ENCODE measurements around the gene EGLN2. TPM values are rescaled to one million over a fixed set of nuclear protein-coding genes. Genes with fewer than 3 reads are reported as not detected.
"Not testable (repeated sequence)": the region's sequence is repeated elsewhere in the genome, so short reads cannot be mapped to it uniquely, and the experiment has no call there.

The EGLN2 gene
- total and polyA plus RNA-seq, 2 donors (not counting 3 experiments of a cell fraction or from before 2014, with no cell fraction given), result 118 to 152 TPM

- H3K9me1 ChIP-seq (replicated peaks; ENCODE audit: control insufficient read depth, extremely low read depth, insufficient read depth, low read length); H4K20me1 ChIP-seq (replicated peaks; ENCODE audit: control insufficient read depth, extremely low read depth, insufficient read depth, low read length); dilution Hi-C loops (cut with MboI; ENCODE audit: extremely low pct_ligation_motif_present, low sequenced_read_pairs); H3K4me2 ChIP-seq (ENCODE audit: insufficient read depth, low read length); H3K4me3 ChIP-seq (replicated peaks in 1 of 3; ENCODE audit: insufficient read depth in 1 of 3, low read depth in 1 of 3, low read length in 3 of 3); H3K27me3 ChIP-seq (ENCODE audit: control insufficient read depth in 2 of 2, insufficient read depth in 2 of 2, low read length in 2 of 2); H3K79me2 ChIP-seq (ENCODE audit: control insufficient read depth, insufficient read depth, low read length); POLR2A ChIA-PET; FAIRE-seq; BruUV-seq (replicated peaks); H3K9ac ChIP-seq (replicated peaks; ENCODE audit: extremely low read depth, insufficient read depth, low read length); H3K4me1 ChIP-seq (ENCODE audit: control insufficient read depth, extremely low read depth, insufficient read depth, low read length); H3K36me3 ChIP-seq (ENCODE audit: control insufficient read depth in 2 of 2, extremely low read depth in 1 of 2, insufficient read depth in 2 of 2, low read length in 2 of 2); H3K27ac ChIP-seq (ENCODE audit: insufficient read depth, low read depth, low read length); H3K9me3 ChIP-seq (replicated peaks; ENCODE audit: control insufficient read depth, insufficient read depth, low read length); DNase-seq (ENCODE audit: low read depth, low spot score); H2AFZ ChIP-seq (ENCODE audit: low read depth, low read length): not testable (repeated sequence)
- intact Hi-C loops (cut with micrococcal nuclease), result loop anchor here (5.0 kb wide), 1 partner anchor 319 kb away; no protein-coding TSS in a partner anchor
- CTCF ChIA-PET, result interaction anchor here (1.3 to 2.0 kb wide), 2 partner anchors 160 to 161 kb away, joined by 5 to 9 read pairs; no protein-coding TSS in a partner anchor
Observed at GRCh38 chr19:40822704-40823553, 23.9 kb downstream of the EGLN2 start.

- H3K27ac ChIP-seq (ENCODE audit: insufficient read depth, low read depth, low read length); BruUV-seq (replicated peaks); H2AFZ ChIP-seq (ENCODE audit: low read depth, low read length); H3K4me1 ChIP-seq (ENCODE audit: control insufficient read depth, extremely low read depth, insufficient read depth, low read length); H3K9me3 ChIP-seq (replicated peaks; ENCODE audit: control insufficient read depth, insufficient read depth, low read length); H3K4me3 ChIP-seq (replicated peaks in 1 of 3; ENCODE audit: insufficient read depth in 1 of 3, low read depth in 1 of 3, low read length in 3 of 3); H3K27me3 ChIP-seq (ENCODE audit: control insufficient read depth in 2 of 2, insufficient read depth in 2 of 2, low read length in 2 of 2); H3K79me2 ChIP-seq (ENCODE audit: control insufficient read depth, insufficient read depth, low read length); H3K9ac ChIP-seq (replicated peaks; ENCODE audit: extremely low read depth, insufficient read depth, low read length); H4K20me1 ChIP-seq (replicated peaks; ENCODE audit: control insufficient read depth, extremely low read depth, insufficient read depth, low read length); DNase-seq (ENCODE audit: low read depth, low spot score); dilution Hi-C loops (cut with MboI; ENCODE audit: extremely low pct_ligation_motif_present, low sequenced_read_pairs); POLR2A ChIA-PET; H3K36me3 ChIP-seq (ENCODE audit: control insufficient read depth in 2 of 2, extremely low read depth in 1 of 2, insufficient read depth in 2 of 2, low read length in 2 of 2); FAIRE-seq; H3K9me1 ChIP-seq (replicated peaks; ENCODE audit: control insufficient read depth, extremely low read depth, insufficient read depth, low read length); H3K4me2 ChIP-seq (ENCODE audit: insufficient read depth, low read length): not testable (repeated sequence)
- intact Hi-C loops (cut with micrococcal nuclease), result loop anchor here (5.0 kb wide), 1 partner anchor 317 kb away; no protein-coding TSS in a partner anchor
- CTCF ChIA-PET, result interaction anchor here (2.0 kb wide), 1 partner anchor 162 kb away, joined by 9 read pairs; no protein-coding TSS in a partner anchor
Observed at GRCh38 chr19:40824916-40825315, 25.9 kb downstream of the EGLN2 start.

- H3K4me2 ChIP-seq (ENCODE audit: insufficient read depth, low read length); H3K27ac ChIP-seq (ENCODE audit: insufficient read depth, low read depth, low read length); H3K9ac ChIP-seq (replicated peaks; ENCODE audit: extremely low read depth, insufficient read depth, low read length); DNase-seq (ENCODE audit: low read depth, low spot score); intact Hi-C loops (cut with micrococcal nuclease); H3K9me1 ChIP-seq (replicated peaks; ENCODE audit: control insufficient read depth, extremely low read depth, insufficient read depth, low read length); H3K4me1 ChIP-seq (ENCODE audit: control insufficient read depth, extremely low read depth, insufficient read depth, low read length); CTCF ChIA-PET; H3K79me2 ChIP-seq (ENCODE audit: control insufficient read depth, insufficient read depth, low read length); H2AFZ ChIP-seq (ENCODE audit: low read depth, low read length); FAIRE-seq; H3K27me3 ChIP-seq (ENCODE audit: control insufficient read depth in 2 of 2, insufficient read depth in 2 of 2, low read length in 2 of 2); H3K4me3 ChIP-seq (replicated peaks in 1 of 3; ENCODE audit: insufficient read depth in 1 of 3, low read depth in 1 of 3, low read length in 3 of 3); H3K9me3 ChIP-seq (replicated peaks; ENCODE audit: control insufficient read depth, insufficient read depth, low read length); BruUV-seq (replicated peaks); H4K20me1 ChIP-seq (replicated peaks; ENCODE audit: control insufficient read depth, extremely low read depth, insufficient read depth, low read length); dilution Hi-C loops (cut with MboI; ENCODE audit: extremely low pct_ligation_motif_present, low sequenced_read_pairs); POLR2A ChIA-PET; H3K36me3 ChIP-seq (ENCODE audit: control insufficient read depth in 2 of 2, extremely low read depth in 1 of 2, insufficient read depth in 2 of 2, low read length in 2 of 2): not testable (repeated sequence)
Observed at GRCh38 chr19:40825460-40826095, 26.6 kb downstream of the EGLN2 start.

GRCh38 chr19:40826312-40826698 lies 27.3 kb downstream of the EGLN2 start:
- intact Hi-C loops (cut with micrococcal nuclease), result not testable (repeated sequence)

More at GRCh38 chr19:40826312-40826698, 27.3 kb downstream of the EGLN2 start:
- POLR2A ChIA-PET; BruUV-seq (replicated peaks); FAIRE-seq; H3K27me3 ChIP-seq (ENCODE audit: control insufficient read depth in 2 of 2, insufficient read depth in 2 of 2, low read length in 2 of 2); dilution Hi-C loops (cut with MboI; ENCODE audit: extremely low pct_ligation_motif_present, low sequenced_read_pairs); H3K9me3 ChIP-seq (replicated peaks; ENCODE audit: control insufficient read depth, insufficient read depth, low read length); H3K79me2 ChIP-seq (ENCODE audit: control insufficient read depth, insufficient read depth, low read length); H3K36me3 ChIP-seq (ENCODE audit: control insufficient read depth in 2 of 2, extremely low read depth in 1 of 2, insufficient read depth in 2 of 2, low read length in 2 of 2); H2AFZ ChIP-seq (ENCODE audit: low read depth, low read length); H3K4me3 ChIP-seq (replicated peaks in 1 of 3; ENCODE audit: insufficient read depth in 1 of 3, low read depth in 1 of 3, low read length in 3 of 3); H3K27ac ChIP-seq (ENCODE audit: insufficient read depth, low read depth, low read length); H3K9ac ChIP-seq (replicated peaks; ENCODE audit: extremely low read depth, insufficient read depth, low read length); DNase-seq (ENCODE audit: low read depth, low spot score); H4K20me1 ChIP-seq (replicated peaks; ENCODE audit: control insufficient read depth, extremely low read depth, insufficient read depth, low read length); H3K4me1 ChIP-seq (ENCODE audit: control insufficient read depth, extremely low read depth, insufficient read depth, low read length); H3K9me1 ChIP-seq (replicated peaks; ENCODE audit: control insufficient read depth, extremely low read depth, insufficient read depth, low read length); CTCF ChIA-PET; H3K4me2 ChIP-seq (ENCODE audit: insufficient read depth, low read length): not testable (repeated sequence)

All from endothelial cell of umbilical vein (primary cell).